Measurements from ENCODE around the gene IFRD1. TPM values are rescaled to one million over a fixed set of nuclear protein-coding genes. Genes with fewer than 3 reads are reported as not detected.
A peak's percentile ranks its signal among the peaks of the same experiment; 100 is the strongest.

IFRD1 gene
- total RNA-seq (ENCODE audit: unreplicated experiment): 168 TPM
- long read RNA-seq, transcript IFRD1-202 (12 exons, 2,290 nt): major isoform, 174 of 194 reads
- long read RNA-seq, transcript IFRD1-205 (4 exons, 1,938 nt): minor isoform, 5 of 194 reads
- long read RNA-seq, partial matches to known transcripts: 9 of 194 reads
- long read RNA-seq, other reads (novel, unspliced or antisense): 5 of 194 reads

GRCh38 chr7:112449902-112450806, at the start of gene IFRD1:
IFRD1 (plus strand) TSS chr7:112450460; CDS start chr7:112450689, 229 bp downstream.
- H3K27ac Mint-ChIP-seq (ENCODE audit: unreplicated experiment): peak within 1 kb of the TSS; percentile 98
- TF ChIP-seq CTCF (IDR thresholded peaks at IDR 0.05; ENCODE audit: partially characterized antibody, unreplicated experiment): no peak
- DNase-seq: peak; percentile 99
- H3K4me1 Mint-ChIP-seq (ENCODE audit: low read depth, unreplicated experiment): peaks cover 17% of the 10 kb centered on the region
- H3K4me3 Mint-ChIP-seq (ENCODE audit: unreplicated experiment): peak within 1 kb of the TSS; percentile 98
- peaks cover 10% of the 10 kb centered on the region for H3K27me3 Mint-ChIP-seq (ENCODE audit: unreplicated experiment)
- H3K36me3 Mint-ChIP-seq (ENCODE audit: unreplicated experiment): no peaks in the 10 kb centered on the region
- peaks cover 16% of the 10 kb centered on the region for H3K9me3 Mint-ChIP-seq (ENCODE audit: unreplicated experiment)

- Mint-ChIP-seq H3K4me3 (ENCODE audit: unreplicated experiment) (no peak overlapping the region), H3K36me3 (ENCODE audit: unreplicated experiment) (no peaks in the 10 kb centered on the region), H3K4me1 (ENCODE audit: low read depth, unreplicated experiment) (no peaks in the 10 kb centered on the region), H3K27me3 (ENCODE audit: unreplicated experiment) (peaks cover 3% of the 10 kb centered on the region), H3K9me3 (ENCODE audit: unreplicated experiment) (peaks cover 2% of the 10 kb centered on the region), H3K27ac (ENCODE audit: unreplicated experiment) (no peak overlapping the region)
- TF ChIP-seq CTCF (IDR thresholded peaks at IDR 0.05; ENCODE audit: partially characterized antibody, unreplicated experiment): no peak
- no peak for DNase-seq
These were observed 45.9 kb upstream of the IFRD1 start for GRCh38 chr7:112404321-112404720.

- H3K9me3 Mint-ChIP-seq (ENCODE audit: unreplicated experiment): peaks cover 4% of the 10 kb centered on the region
- H3K36me3 Mint-ChIP-seq (ENCODE audit: unreplicated experiment): no peaks in the 10 kb centered on the region
- H3K27ac Mint-ChIP-seq (ENCODE audit: unreplicated experiment): no peak overlapping the region
- DNase-seq: no peak
- H3K4me1 Mint-ChIP-seq (ENCODE audit: low read depth, unreplicated experiment): no peaks in the 10 kb centered on the region
- no peak for TF ChIP-seq CTCF (IDR thresholded peaks at IDR 0.05; ENCODE audit: partially characterized antibody, unreplicated experiment)
- no peak overlapping the region for H3K4me3 Mint-ChIP-seq (ENCODE audit: unreplicated experiment)
- H3K27me3 Mint-ChIP-seq (ENCODE audit: unreplicated experiment): peaks cover 3% of the 10 kb centered on the region
These were observed 45.0 kb upstream of the IFRD1 start for GRCh38 chr7:112405286-112405685.

GRCh38 chr7:112407261-112407660, 43.0 kb upstream of the IFRD1 start:
- Mint-ChIP-seq H3K4me1 (ENCODE audit: low read depth, unreplicated experiment) (no peaks in the 10 kb centered on the region), H3K27ac (ENCODE audit: unreplicated experiment) (no peak overlapping the region), H3K36me3 (ENCODE audit: unreplicated experiment) (no peaks in the 10 kb centered on the region), H3K27me3 (ENCODE audit: unreplicated experiment) (peaks cover 3% of the 10 kb centered on the region), H3K9me3 (ENCODE audit: unreplicated experiment) (peaks cover 2% of the 10 kb centered on the region), H3K4me3 (ENCODE audit: unreplicated experiment) (no peak overlapping the region)
- DNase-seq: no peak
- TF ChIP-seq CTCF (IDR thresholded peaks at IDR 0.05; ENCODE audit: partially characterized antibody, unreplicated experiment): no peak

- Mint-ChIP-seq H3K27me3 (ENCODE audit: unreplicated experiment) (peaks cover 3% of the 10 kb centered on the region), H3K36me3 (ENCODE audit: unreplicated experiment) (no peaks in the 10 kb centered on the region), H3K27ac (ENCODE audit: unreplicated experiment) (no peak overlapping the region), H3K9me3 (ENCODE audit: unreplicated experiment) (peaks cover 2% of the 10 kb centered on the region), H3K4me1 (ENCODE audit: low read depth, unreplicated experiment) (no peaks in the 10 kb centered on the region), H3K4me3 (ENCODE audit: unreplicated experiment) (no peak overlapping the region)
- no peak for DNase-seq
- TF ChIP-seq CTCF (IDR thresholded peaks at IDR 0.05; ENCODE audit: partially characterized antibody, unreplicated experiment): no peak
These were observed 40.2 kb upstream of the IFRD1 start for GRCh38 chr7:112410092-112410491.

Data from glutamatergic neuron (in vitro differentiated cells).